MCF 10A (cell line): ENCODE results near the gene CASP5. TPM values are rescaled to one million over a fixed set of nuclear protein-coding genes. Genes with fewer than 3 reads are reported as not detected.

Source experiments
- BruUV-seq: library from RNA; stranded (reverse); fragments of 400-500 nt; replicated peaks from 2 replicates; lab custom pipeline; 2021; lab: Mats Ljungman, UMichigan
- CTCF ChIA-PET: fragments of 300-600 bp; sonication (Branson Sonifier 250); formaldehyde crosslinking; extraction: SDS; loops from one replicate; lab custom pipeline; 2021; ENCODE audit warnings: antibody characterized with exemption, inconsistent platforms; lab: Yijun Ruan, JAX
- POLR2A ChIA-PET: fragments of 300-600, 350-650 bp; sonication (Branson Sonifier 250); formaldehyde crosslinking; extraction: SDS; loops from one replicate; lab custom pipeline; 2020; ENCODE audit warnings: antibody characterized with exemption, inconsistent platforms; lab: Yijun Ruan, JAX
- DNase-seq: peaks from one replicate; pipeline ENCODE4 v3.0.0-alpha.2; 2018; ENCODE audit not compliant: unreplicated experiment
- H3K27ac Mint-ChIP-seq: one replicate; pipeline ENCODE4 v1.8.0; 2022; ENCODE audit warnings: mild to moderate bottlenecking, low read depth, mixed read lengths; ENCODE audit not compliant: unreplicated experiment
- H3K27me3 Mint-ChIP-seq: one replicate; pipeline ENCODE4 v1.8.0; 2022; ENCODE audit warnings: mixed read lengths; ENCODE audit not compliant: insufficient read depth, unreplicated experiment
- H3K36me3 Mint-ChIP-seq: one replicate; pipeline ENCODE4 v1.8.0; 2022; ENCODE audit warnings: mild to moderate bottlenecking, moderate library complexity, mixed read lengths; ENCODE audit not compliant: insufficient read depth, unreplicated experiment
- H3K4me1 Mint-ChIP-seq: one replicate; pipeline ENCODE4 v1.8.0; 2022; ENCODE audit warnings: mixed read lengths; ENCODE audit not compliant: insufficient read depth, unreplicated experiment
- H3K4me3 Mint-ChIP-seq: one replicate; pipeline ENCODE4 v1.8.0; 2022; ENCODE audit warnings: mild to moderate bottlenecking, moderate library complexity, mixed read lengths; ENCODE audit not compliant: unreplicated experiment
- H3K9me3 Mint-ChIP-seq: one replicate; pipeline ENCODE4 v1.8.0; 2022; ENCODE audit warnings: mixed read lengths; ENCODE audit not compliant: unreplicated experiment
- intact Hi-C: fragments of 100-400 bp; cut with micrococcal nuclease; formaldehyde crosslinking; loops from 2 replicates; pipeline ENCODE4 v1.14.1; 2022
- total RNA-seq: library from RNA; stranded (reverse); gene quantifications from 2 replicates; pipeline ENCODE4 v1.2.3, GENCODE V29; 2022
- TF ChIP-seq, protein P1 (sequence below): fragments of 200-600 bp; IDR thresholded peaks from one replicate; pipeline ENCODE4 v1.8.0; 2022; ENCODE audit warnings: antibody characterized with exemption, mild to moderate bottlenecking; ENCODE audit not compliant: unreplicated experiment

The CASP5 gene
- total RNA-seq, 1 experiment from 2014 or later, result not detected

DNA sequence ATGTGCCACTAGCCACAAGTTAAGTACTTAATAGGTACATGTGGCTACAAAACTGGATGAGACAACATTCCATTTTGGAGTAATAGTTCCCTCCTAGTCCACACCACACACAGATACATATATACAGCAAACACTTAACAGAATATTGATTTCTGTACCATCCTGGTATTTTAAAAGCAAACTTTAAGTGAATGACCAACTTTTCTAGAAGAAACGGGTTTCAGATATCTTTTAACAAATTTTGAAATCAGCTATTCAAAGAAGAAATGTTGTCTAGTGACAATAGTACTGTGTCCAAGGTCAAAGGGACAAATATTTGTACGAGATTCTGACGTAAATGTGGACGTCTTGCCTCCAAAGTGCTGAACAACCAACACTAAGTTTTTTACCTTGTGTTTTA, 34.5 kb upstream of the CASP5 start:
- H3K9me3 Mint-ChIP-seq, result no peaks in the 10 kb centered on the region
- BruUV-seq, result no TSS peak
- no peak overlapping the region for H3K4me3 Mint-ChIP-seq
- CTCF ChIA-PET, result interaction anchor here (1.0 kb wide), 1 partner anchor 10 kb away, joined by 3 read pairs; no protein-coding TSS in a partner anchor
- H3K4me1 Mint-ChIP-seq, result no peaks in the 10 kb centered on the region
- H3K36me3 Mint-ChIP-seq, result no peaks in the 10 kb centered on the region
- TF ChIP-seq, protein P1, sequence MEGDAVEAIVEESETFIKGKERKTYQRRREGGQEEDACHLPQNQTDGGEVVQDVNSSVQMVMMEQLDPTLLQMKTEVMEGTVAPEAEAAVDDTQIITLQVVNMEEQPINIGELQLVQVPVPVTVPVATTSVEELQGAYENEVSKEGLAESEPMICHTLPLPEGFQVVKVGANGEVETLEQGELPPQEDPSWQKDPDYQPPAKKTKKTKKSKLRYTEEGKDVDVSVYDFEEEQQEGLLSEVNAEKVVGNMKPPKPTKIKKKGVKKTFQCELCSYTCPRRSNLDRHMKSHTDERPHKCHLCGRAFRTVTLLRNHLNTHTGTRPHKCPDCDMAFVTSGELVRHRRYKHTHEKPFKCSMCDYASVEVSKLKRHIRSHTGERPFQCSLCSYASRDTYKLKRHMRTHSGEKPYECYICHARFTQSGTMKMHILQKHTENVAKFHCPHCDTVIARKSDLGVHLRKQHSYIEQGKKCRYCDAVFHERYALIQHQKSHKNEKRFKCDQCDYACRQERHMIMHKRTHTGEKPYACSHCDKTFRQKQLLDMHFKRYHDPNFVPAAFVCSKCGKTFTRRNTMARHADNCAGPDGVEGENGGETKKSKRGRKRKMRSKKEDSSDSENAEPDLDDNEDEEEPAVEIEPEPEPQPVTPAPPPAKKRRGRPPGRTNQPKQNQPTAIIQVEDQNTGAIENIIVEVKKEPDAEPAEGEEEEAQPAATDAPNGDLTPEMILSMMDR, result no peak
- no peak overlapping the region for H3K27ac Mint-ChIP-seq
- POLR2A ChIA-PET, result no interaction called here
- no peaks in the 10 kb centered on the region for H3K27me3 Mint-ChIP-seq
- no peak for DNase-seq
- intact Hi-C loops, result no loop called here

DNA sequence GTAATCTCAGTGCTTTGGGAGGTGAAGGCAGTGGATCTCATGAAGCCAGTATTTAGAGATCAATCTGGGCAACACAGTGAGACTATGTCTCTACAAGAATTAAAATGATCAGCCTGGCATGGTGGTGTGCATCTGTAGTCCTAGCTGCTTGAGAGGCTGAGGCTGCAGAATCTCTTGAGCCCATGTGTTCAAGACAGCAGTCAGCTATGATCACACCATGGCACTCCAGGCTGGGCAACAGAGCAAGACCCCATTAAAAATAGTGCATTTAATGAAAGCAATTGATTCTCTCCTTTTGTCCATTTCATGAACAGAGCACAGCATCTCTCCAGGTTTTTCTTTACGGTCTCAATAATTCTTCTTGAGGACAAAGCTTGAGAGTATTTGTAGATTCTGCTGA, 33.5 kb upstream of the CASP5 start:
- Mint-ChIP-seq H3K4me3 (no peak overlapping the region), H3K36me3 (no peaks in the 10 kb centered on the region), H3K4me1 (no peaks in the 10 kb centered on the region), H3K27me3 (no peaks in the 10 kb centered on the region), H3K9me3 (no peaks in the 10 kb centered on the region), H3K27ac (no peak overlapping the region)
- BruUV-seq, result no TSS peak
- CTCF ChIA-PET, result interaction anchor here (1.0 kb wide), 1 partner anchor 9 kb away, joined by 3 read pairs; no protein-coding TSS in a partner anchor
- intact Hi-C loops, result no loop called here
- POLR2A ChIA-PET, result interaction anchor here (0.7 to 1.2 kb wide), 2 partner anchors 13 to 304 kb away, joined by 3 read pairs; no protein-coding TSS in a partner anchor
- DNase-seq, result no peak
- TF ChIP-seq, protein P1, result no peak

DNA sequence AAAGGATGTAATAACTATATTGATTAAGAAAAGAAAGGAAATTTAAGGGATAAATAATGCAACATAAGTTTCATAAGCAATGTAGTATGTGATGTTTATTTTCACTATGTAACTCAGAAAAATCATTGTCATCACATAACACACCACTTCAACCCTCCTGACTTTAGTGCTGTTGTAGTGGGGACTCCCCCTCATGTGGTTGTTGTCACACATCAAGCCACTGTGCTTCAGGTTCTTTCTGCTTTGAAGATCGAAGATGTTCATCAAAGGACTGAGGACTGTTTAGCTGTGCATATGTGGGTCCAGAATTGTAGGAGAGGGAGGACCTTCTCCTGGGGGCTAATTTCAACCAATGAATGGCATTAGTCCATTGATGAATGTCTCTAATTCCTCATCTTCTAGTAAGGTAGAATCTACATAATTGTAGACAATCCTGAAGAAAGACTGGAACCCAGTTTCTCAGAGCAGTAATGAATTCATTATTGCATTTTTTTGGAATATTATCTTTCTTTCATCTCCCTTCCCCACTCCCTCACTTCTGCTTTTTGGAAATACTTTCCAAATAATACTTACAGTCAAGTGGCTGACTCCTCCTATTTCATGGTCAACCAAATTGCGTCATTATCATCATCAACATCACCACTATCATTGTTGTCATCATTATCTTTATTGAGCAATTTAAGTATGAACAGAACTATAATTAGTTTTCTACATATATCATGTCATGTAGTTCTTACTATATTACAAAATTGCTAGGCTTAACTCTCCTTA, 31.9 kb upstream of the CASP5 start:
- Mint-ChIP-seq H3K27me3 (no peaks in the 10 kb centered on the region), H3K4me1 (no peaks in the 10 kb centered on the region), H3K9me3 (no peaks in the 10 kb centered on the region), H3K4me3 (no peak overlapping the region), H3K27ac (no peak overlapping the region), H3K36me3 (no peaks in the 10 kb centered on the region)
- intact Hi-C loops, result no loop called here
- ChIA-PET POLR2A (interaction anchor here (1.2 kb wide), 1 partner anchor 12 kb away, joined by 3 read pairs; no protein-coding TSS in a partner anchor), CTCF (interaction anchor here (0.7 kb wide), 1 partner anchor 384 kb away, joined by 3 read pairs; no protein-coding TSS in a partner anchor)
- BruUV-seq, result no TSS peak
- TF ChIP-seq, protein P1, result no peak
- DNase-seq, result no peak

- Mint-ChIP-seq H3K36me3 (no peaks in the 10 kb centered on the region), H3K4me3 (no peak overlapping the region), H3K9me3 (no peaks in the 10 kb centered on the region), H3K4me1 (peaks cover 9% of the 10 kb centered on the region), H3K27ac (no peak overlapping the region), H3K27me3 (no peaks in the 10 kb centered on the region)
- intact Hi-C loops, result no loop called here
- no peak for DNase-seq
- BruUV-seq, result no TSS peak
- ChIA-PET POLR2A (no interaction called here), CTCF (no interaction called here)
- TF ChIP-seq, protein P1, result no peak
Measured at GRCh38 chr11:105052487-105052886, 29.5 kb upstream of the CASP5 start.
